HG03097 (cell line): Measurements from ENCODE around the gene TTBK2.
"Not testable (repeated sequence)": the region's sequence is repeated elsewhere in the genome, so short reads cannot be mapped to it uniquely, and the experiment has no call there.

Source experiments
- ATAC-seq: cut with Tn5 transposase; IDR thresholded peaks from one replicate; pipeline ENCODE4 v1.9.1; 2021; ENCODE audit not compliant: unreplicated experiment, low FRiP score

TTBK2 gene

GRCh38 chr15:42920519-42921341, at the start of gene TTBK2:
TSS of gene TTBK2 (minus strand) at chr15:42920778. CDS start at chr15:42878617, 42,161 bp downstream.
- ATAC-seq, result peak; percentile 91

GRCh38 chr15:42964476-42964875, 43.9 kb upstream of the TTBK2 start:
- no peak for ATAC-seq

- no peak for ATAC-seq
Observed at GRCh38 chr15:42955518-42955917, 34.9 kb upstream of the TTBK2 start.

GRCh38 chr15:42954291-42954690, 33.7 kb upstream of the TTBK2 start:
- no peak for ATAC-seq

GRCh38 chr15:42948898-42949297, 28.3 kb upstream of the TTBK2 start:
- ATAC-seq, result not testable (repeated sequence)

GRCh38 chr15:42940527-42940926, 19.9 kb upstream of the TTBK2 start:
- no peak for ATAC-seq

- ATAC-seq, result no peak
Observed at GRCh38 chr15:42939841-42940240, 19.3 kb upstream of the TTBK2 start.

- ATAC-seq, result no peak
Observed at GRCh38 chr15:42937143-42937542, 16.6 kb upstream of the TTBK2 start.

- ATAC-seq, result no peak
Observed at GRCh38 chr15:42933886-42934667, 13.5 kb upstream of the TTBK2 start.

- no peak for ATAC-seq
Observed at GRCh38 chr15:42932833-42933515, 12.4 kb upstream of the TTBK2 start.

- ATAC-seq, result no peak
Observed at GRCh38 chr15:42931702-42932486, 11.3 kb upstream of the TTBK2 start.

GRCh38 chr15:42929306-42929848, 8.8 kb upstream of the TTBK2 start:
- ATAC-seq, result no peak

- no peak for ATAC-seq
Observed at GRCh38 chr15:42921342-42921731, 759 bp upstream of the TTBK2 start.

- ATAC-seq, result peak; percentile 36
Observed at GRCh38 chr15:42919799-42920518, 619 bp downstream of the TTBK2 start.

- no peak for ATAC-seq
Observed at GRCh38 chr15:42919308-42919707, 1.3 kb downstream of the TTBK2 start.

- no peak for ATAC-seq
Observed at GRCh38 chr15:42918047-42918446, 2.5 kb downstream of the TTBK2 start.

- no peak for ATAC-seq
Observed at GRCh38 chr15:42915654-42916315, 4.8 kb downstream of the TTBK2 start.

GRCh38 chr15:42914728-42915497, 5.7 kb downstream of the TTBK2 start:
- ATAC-seq, result no peak
